Lower lobe of right lung (tissue), 2 donors: ENCODE measurements around the gene NOS1AP. TPM values are rescaled to one million over a fixed set of nuclear protein-coding genes. Genes with fewer than 3 reads are reported as not detected.

ENCODE experiments used
- ATAC-seq, 2 donors: fragments of 200-7000 bp; cut with Tn5 transposase; one replicate each; pipeline ENCODE4 v1.9.1; 2020 to 2022; ENCODE audit warnings: mild to moderate bottlenecking in 2 of 2, moderate library complexity in 2 of 2
- DNase-seq: peaks from one replicate; pipeline ENCODE4 v3.0.0-alpha.2; 2020
- H3K27ac ChIP-seq: fragments of 200-600 bp; one replicate; pipeline ENCODE4 v1.8.0; 2022
- H3K27me3 ChIP-seq: fragments of 200-600 bp; one replicate; pipeline ENCODE4 v1.8.0; 2022; ENCODE audit warnings: low read depth
- H3K36me3 ChIP-seq: fragments of 200-600 bp; one replicate; pipeline ENCODE4 v1.8.0; 2022; ENCODE audit warnings: mild to moderate bottlenecking
- H3K4me1 ChIP-seq: fragments of 200-600 bp; one replicate; pipeline ENCODE4 v1.8.0; 2022
- H3K4me3 ChIP-seq: fragments of 200-600 bp; one replicate; pipeline ENCODE4 v1.8.0; 2022; ENCODE audit warnings: mild to moderate bottlenecking
- H3K9me3 ChIP-seq: fragments of 200-600 bp; one replicate; pipeline ENCODE4 v1.8.0; 2022
- intact Hi-C: fragments of 100-400 bp; cut with DNase I; formaldehyde crosslinking; loops from one replicate; pipeline ENCODE4 v1.11.0; 2022
- total RNA-seq: library from RNA; stranded (reverse); fragmentation: NEBNext Ultra II Directional; extraction: Animal tissue kit (Norgen Biotek cat#: 25700); gene quantifications from one replicate; pipeline ENCODE4 v1.2.1, GENCODE V29; 2021
- TF ChIP-seq, protein P1 (sequence below): fragments of 200-600 bp; IDR thresholded peaks from one replicate; pipeline ENCODE4 v1.8.0; 2022; ENCODE audit warnings: antibody characterized with exemption, mild to moderate bottlenecking
- donor health status: DM: no; HTN: yes; CAD: no; lungs with severe emphysema.

Gene NOS1AP
- total RNA-seq, 1 donor from 2014 or later, result 3.6 TPM

GRCh38 chr1:162397943-162398560, 328.6 kb downstream of the NOS1AP start:
- ATAC-seq (no peak), DNase-seq (no peak)
- Histone ChIP-seq H3K36me3 (no peaks in the 10 kb centered on the region), H3K4me1 (no peaks in the 10 kb centered on the region), H3K27ac (no peak overlapping the region), H3K27me3 (no peaks in the 10 kb centered on the region), H3K9me3 (no peaks in the 10 kb centered on the region), H3K4me3 (no peak overlapping the region)
- TF ChIP-seq, protein P1, sequence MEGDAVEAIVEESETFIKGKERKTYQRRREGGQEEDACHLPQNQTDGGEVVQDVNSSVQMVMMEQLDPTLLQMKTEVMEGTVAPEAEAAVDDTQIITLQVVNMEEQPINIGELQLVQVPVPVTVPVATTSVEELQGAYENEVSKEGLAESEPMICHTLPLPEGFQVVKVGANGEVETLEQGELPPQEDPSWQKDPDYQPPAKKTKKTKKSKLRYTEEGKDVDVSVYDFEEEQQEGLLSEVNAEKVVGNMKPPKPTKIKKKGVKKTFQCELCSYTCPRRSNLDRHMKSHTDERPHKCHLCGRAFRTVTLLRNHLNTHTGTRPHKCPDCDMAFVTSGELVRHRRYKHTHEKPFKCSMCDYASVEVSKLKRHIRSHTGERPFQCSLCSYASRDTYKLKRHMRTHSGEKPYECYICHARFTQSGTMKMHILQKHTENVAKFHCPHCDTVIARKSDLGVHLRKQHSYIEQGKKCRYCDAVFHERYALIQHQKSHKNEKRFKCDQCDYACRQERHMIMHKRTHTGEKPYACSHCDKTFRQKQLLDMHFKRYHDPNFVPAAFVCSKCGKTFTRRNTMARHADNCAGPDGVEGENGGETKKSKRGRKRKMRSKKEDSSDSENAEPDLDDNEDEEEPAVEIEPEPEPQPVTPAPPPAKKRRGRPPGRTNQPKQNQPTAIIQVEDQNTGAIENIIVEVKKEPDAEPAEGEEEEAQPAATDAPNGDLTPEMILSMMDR, result no peak
- intact Hi-C loops, result no loop called here

GRCh38 chr1:162398999-162399580, 329.6 kb downstream of the NOS1AP start:
- TF ChIP-seq, protein P1, result no peak
- intact Hi-C loops, result no loop called here
- Histone ChIP-seq H3K36me3 (no peaks in the 10 kb centered on the region), H3K27ac (no peak overlapping the region), H3K4me3 (no peak overlapping the region), H3K4me1 (no peaks in the 10 kb centered on the region), H3K27me3 (no peaks in the 10 kb centered on the region), H3K9me3 (no peaks in the 10 kb centered on the region)
- ATAC-seq, result no peak
- DNase-seq, result no peak

DNA sequence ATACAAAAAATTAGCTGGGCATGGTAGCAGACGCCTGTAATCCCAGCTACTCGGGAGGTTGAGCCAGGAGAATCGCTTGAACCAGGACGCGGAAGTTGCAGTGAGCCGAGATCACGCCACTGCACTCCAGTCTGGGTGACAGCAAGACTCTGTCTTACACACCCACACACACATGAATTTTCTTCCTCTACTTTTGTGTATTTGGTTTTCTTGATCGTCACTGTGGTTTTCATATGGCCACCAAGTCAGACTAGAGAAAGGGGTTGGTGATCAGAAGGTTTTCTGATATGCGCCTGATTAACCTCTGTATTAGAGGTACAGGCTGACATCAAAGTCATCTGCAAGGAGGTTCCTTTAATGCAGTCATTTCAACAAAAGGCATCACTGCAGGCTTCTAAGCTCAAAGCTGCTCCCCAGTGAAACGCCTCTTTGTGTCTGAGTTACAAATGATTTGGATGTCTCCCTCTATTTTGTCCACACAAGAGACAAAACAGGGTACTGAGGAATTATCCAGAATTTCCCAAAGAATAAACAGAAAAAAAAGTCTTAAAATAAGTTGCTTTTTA, 331.4 kb downstream of the NOS1AP start:
- no peak overlapping the region for H3K4me3 ChIP-seq
- H3K27ac ChIP-seq, result no peak overlapping the region
- H3K27me3 ChIP-seq, result no peaks in the 10 kb centered on the region
- H3K9me3 ChIP-seq, result no peaks in the 10 kb centered on the region
- no peaks in the 10 kb centered on the region for H3K36me3 ChIP-seq
- no peak for ATAC-seq
- no peaks in the 10 kb centered on the region for H3K4me1 ChIP-seq
- intact Hi-C loops, result no loop called here
- TF ChIP-seq, protein P1, result no peak
- DNase-seq, result no peak

DNA sequence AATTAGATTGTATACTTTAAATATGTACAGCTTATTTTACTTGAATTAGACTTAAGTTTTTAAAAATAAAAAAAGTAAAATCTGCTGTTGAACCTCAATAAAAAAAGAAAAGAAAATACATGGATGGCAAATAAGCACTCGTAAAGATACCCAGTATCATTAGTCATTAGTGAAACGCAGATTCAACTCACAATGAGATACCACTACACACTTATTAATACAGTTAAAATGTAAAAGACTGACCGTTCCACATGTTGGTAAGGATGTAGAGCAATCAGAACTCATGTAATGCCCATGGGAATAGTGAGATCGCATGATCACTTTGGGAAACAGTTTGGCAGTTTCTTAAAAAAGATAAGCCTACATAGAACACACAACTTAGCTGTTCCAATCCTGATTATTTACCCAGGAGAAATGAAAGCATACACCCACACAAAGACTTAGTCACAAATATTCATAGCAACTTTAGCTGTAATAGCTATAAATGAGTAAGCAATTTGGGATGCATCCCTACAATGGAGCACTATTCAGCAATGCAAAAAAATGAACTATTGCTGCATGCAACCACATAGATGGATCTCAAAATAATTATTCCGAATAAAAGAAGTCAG, 335.2 kb downstream of the NOS1AP start:
- no peak overlapping the region for H3K4me3 ChIP-seq
- no peak overlapping the region for H3K27ac ChIP-seq
- H3K9me3 ChIP-seq, result no peaks in the 10 kb centered on the region
- intact Hi-C loops, result no loop called here
- H3K27me3 ChIP-seq, result no peaks in the 10 kb centered on the region
- DNase-seq (no peak), ATAC-seq (no peak)
- TF ChIP-seq, protein P1, result no peak
- H3K4me1 ChIP-seq, result no peaks in the 10 kb centered on the region
- no peaks in the 10 kb centered on the region for H3K36me3 ChIP-seq

- no peaks in the 10 kb centered on the region for H3K9me3 ChIP-seq
- H3K36me3 ChIP-seq, result no peaks in the 10 kb centered on the region
- no peaks in the 10 kb centered on the region for H3K27me3 ChIP-seq
- TF ChIP-seq, protein P1, result no peak
- no peak overlapping the region for H3K27ac ChIP-seq
- intact Hi-C loops, result no loop called here
- ATAC-seq (no peak), DNase-seq (no peak)
- H3K4me3 ChIP-seq, result no peak overlapping the region
- no peaks in the 10 kb centered on the region for H3K4me1 ChIP-seq
Measured at GRCh38 chr1:162405800-162406199, 336.3 kb downstream of the NOS1AP start.
